ENCODE data around the gene DOK4.

DNA sequence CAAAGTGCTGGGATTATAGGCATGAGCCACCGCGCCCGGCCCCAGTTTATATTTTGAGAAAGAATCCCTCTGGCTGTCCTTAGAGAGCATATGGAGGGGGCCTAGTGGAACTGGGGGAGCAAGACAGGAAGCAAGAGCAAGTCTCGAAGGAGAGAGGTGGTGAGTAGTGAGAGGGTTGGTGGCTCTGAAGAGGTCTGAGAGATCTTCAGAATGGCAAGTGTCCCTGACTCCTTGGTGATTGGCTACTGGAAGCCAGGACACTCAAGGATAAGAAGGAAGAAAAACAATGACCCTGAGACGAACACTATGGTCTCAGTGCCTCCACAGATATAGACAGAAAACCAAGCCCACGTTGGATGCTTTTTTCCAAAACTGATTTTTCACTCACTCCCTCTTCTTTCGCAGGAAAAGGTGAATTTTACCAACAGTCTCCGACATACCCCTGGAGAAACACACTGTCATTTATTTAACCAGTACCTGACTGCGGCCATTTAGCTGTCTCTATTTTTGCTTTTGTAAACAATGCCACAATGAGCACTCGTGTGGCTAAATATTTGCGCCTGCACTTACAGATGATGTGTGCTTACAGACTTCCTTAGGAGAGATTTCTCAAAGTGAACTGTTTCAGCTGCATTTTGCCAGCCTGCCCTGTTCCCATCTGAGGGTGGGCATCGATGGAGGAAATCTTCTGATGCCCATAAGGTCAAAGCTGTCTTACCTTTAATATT, 15.9 kb upstream of the DOK4 start:
- TF ChIP-seq POLR2A (IDR thresholded peaks at IDR 0.05): no peak
- TF ChIP-seq, protein P1, sequence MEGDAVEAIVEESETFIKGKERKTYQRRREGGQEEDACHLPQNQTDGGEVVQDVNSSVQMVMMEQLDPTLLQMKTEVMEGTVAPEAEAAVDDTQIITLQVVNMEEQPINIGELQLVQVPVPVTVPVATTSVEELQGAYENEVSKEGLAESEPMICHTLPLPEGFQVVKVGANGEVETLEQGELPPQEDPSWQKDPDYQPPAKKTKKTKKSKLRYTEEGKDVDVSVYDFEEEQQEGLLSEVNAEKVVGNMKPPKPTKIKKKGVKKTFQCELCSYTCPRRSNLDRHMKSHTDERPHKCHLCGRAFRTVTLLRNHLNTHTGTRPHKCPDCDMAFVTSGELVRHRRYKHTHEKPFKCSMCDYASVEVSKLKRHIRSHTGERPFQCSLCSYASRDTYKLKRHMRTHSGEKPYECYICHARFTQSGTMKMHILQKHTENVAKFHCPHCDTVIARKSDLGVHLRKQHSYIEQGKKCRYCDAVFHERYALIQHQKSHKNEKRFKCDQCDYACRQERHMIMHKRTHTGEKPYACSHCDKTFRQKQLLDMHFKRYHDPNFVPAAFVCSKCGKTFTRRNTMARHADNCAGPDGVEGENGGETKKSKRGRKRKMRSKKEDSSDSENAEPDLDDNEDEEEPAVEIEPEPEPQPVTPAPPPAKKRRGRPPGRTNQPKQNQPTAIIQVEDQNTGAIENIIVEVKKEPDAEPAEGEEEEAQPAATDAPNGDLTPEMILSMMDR (IDR thresholded peaks at IDR 0.05): no peak

All from testis (tissue), 2 donors.